SU-DHL-6 (cell line): ENCODE measurements around the gene KIF5B.

Source experiments
- CTCF ChIP-seq: fragments of 200-600 bp; sonication (generic); IDR thresholded peaks from one replicate; pipeline ENCODE4 v1.5.1; 2017; ENCODE audit warnings: antibody characterized with exemption, mild to moderate bottlenecking, low read length, moderate library complexity; ENCODE audit not compliant: insufficient read depth, poor library complexity, severe bottlenecking
- EZH2phosphoT487 ChIP-seq: fragments of 200-600 bp; sonication (generic), shearing (Covaris generic); conservative IDR thresholded peaks from 2 replicates; pipeline ENCODE4 v1.6.1; 2018; ENCODE audit warnings: mild to moderate bottlenecking, antibody characterized with exemption, low read length, moderate library complexity, mixed read lengths

- TF ChIP-seq CTCF: no peak
- no peak for TF ChIP-seq EZH2phosphoT487
These were observed 34.8 kb upstream of the KIF5B start for GRCh38 chr10:32091046-32091445.
